NB4 (cell line): ENCODE measurements around the gene MEST.
"Not testable (repeated sequence)": the region's sequence is repeated elsewhere in the genome, so short reads cannot be mapped to it uniquely, and the experiment has no call there.

Source experiments
- CTCF ChIP-seq: IDR thresholded peaks from one replicate; pipeline ENCODE4 v1.5.1; 2012; ENCODE audit warnings: low read depth, low read length
- MAX ChIP-seq: IDR thresholded peaks from 2 replicates; pipeline ENCODE4 v1.6.1; 2011; ENCODE audit warnings: low read depth, low read length
- POLR2A ChIP-seq: IDR thresholded peaks from 2 replicates; pipeline ENCODE4 v1.6.1; 2011; ENCODE audit warnings: mild to moderate bottlenecking; ENCODE audit not compliant: insufficient read length; ENCODE audit errors: extremely low read depth

- TF ChIP-seq CTCF, POLR2A, MAX: not testable (repeated sequence)
Measured at GRCh38 chr7:130512038-130512437, 20.2 kb downstream of the MEST start.
